H1 (cell line): Measurements from ENCODE around the gene CHCHD3. TPM values are rescaled to one million over a fixed set of nuclear protein-coding genes. Genes with fewer than 3 reads are reported as not detected.

Experiments
- CTCF ChIA-PET: fragments of 300-600 bp; sonication (Branson Sonifier 250); formaldehyde crosslinking; loops from one replicate; lab custom pipeline; 2021; ENCODE audit not compliant: partially characterized antibody; lab: Charles Lee
- POLR2A ChIA-PET: fragments of 300-600 bp; sonication (Branson Sonifier 250); formaldehyde crosslinking; loops from one replicate; lab custom pipeline; 2021; ENCODE audit warnings: inconsistent platforms; ENCODE audit not compliant: partially characterized antibody; lab: Charles Lee
- DNase-seq, 2 experiments: peaks; one replicate each; pipeline versions ENCODE4 v3.0.0 to v3.0.0-alpha.2; 2010 to 2022; ENCODE audit warnings: low spot score in 2 of 2, low read depth in 1 of 2, mixed read lengths in 1 of 2
- FAIRE-seq: peaks from 2 replicates; lab custom pipeline; 2011; peaks lifted over from hg19 to GRCh38; lab: Jason Lieb, UNC
- H2AFZ ChIP-seq: 2 replicates; pipeline ENCODE4 v1.8.1; 2012; ENCODE audit warnings: low read length, inconsistent platforms
- H2AK5ac ChIP-seq: 2 replicates; pipeline ENCODE4 v1.6.1; 2013; ENCODE audit warnings: low read depth, low read length
- H2BK120ac ChIP-seq: replicated peaks from 2 replicates; pipeline ENCODE3; 2013; ENCODE audit warnings: low read depth, low read length, inconsistent platforms
- H2BK12ac ChIP-seq: 2 replicates; pipeline ENCODE4 v1.6.1; 2013; ENCODE audit warnings: low read depth, low read length
- H2BK15ac ChIP-seq: 2 replicates; pipeline ENCODE4 v1.6.1; 2013; ENCODE audit warnings: low read length
- H2BK20ac ChIP-seq: 2 replicates; pipeline ENCODE4 v1.6.1; 2013; ENCODE audit warnings: low read length
- H2BK5ac ChIP-seq: 2 replicates; pipeline ENCODE4 v1.6.1; 2013; ENCODE audit warnings: low read depth, low read length
- H3K14ac ChIP-seq: 2 replicates; pipeline ENCODE4 v1.6.1; 2013; ENCODE audit warnings: inconsistent platforms; ENCODE audit not compliant: insufficient read length
- H3K18ac ChIP-seq: 2 replicates; pipeline ENCODE4 v1.6.1; 2013; ENCODE audit warnings: low read length; ENCODE audit errors: extremely low read depth
- H3K23ac ChIP-seq: 2 replicates; pipeline ENCODE4 v1.6.1; 2013; ENCODE audit warnings: inconsistent platforms; ENCODE audit not compliant: insufficient read length
- H3K23me2 ChIP-seq: 2 replicates; pipeline ENCODE4 v1.6.1; 2013; ENCODE audit warnings: low read depth, low read length
- H3K27ac ChIP-seq: 2 replicates; pipeline ENCODE4 v1.6.1; 2011; ENCODE audit warnings: low read depth, low read length, inconsistent platforms
- H3K27me3 ChIP-seq, 4 experiments: replicated peaks in 1 of 4; 1 replicate in 1 of 4; 2 replicates in 3 of 4; pipeline versions ENCODE4 v1.6.1 to v1.8.1; 2011 to 2013; ENCODE audit warnings: low read length in 3 of 4, mild to moderate bottlenecking in 3 of 4, inconsistent platforms in 2 of 4, mixed read lengths in 2 of 4, moderate library complexity in 1 of 4; ENCODE audit not compliant: control insufficient read depth in 3 of 4, insufficient read depth in 3 of 4; ENCODE audit errors: extremely low read depth in 1 of 4
- H3K36me3 ChIP-seq, 4 experiments: 2 replicates each; pipeline versions ENCODE4 v1.6.1 to v1.8.1; 2011 to 2013; ENCODE audit warnings: mild to moderate bottlenecking in 4 of 4, low read length in 3 of 4, moderate library complexity in 2 of 4, control low read depth in 1 of 4, inconsistent platforms in 1 of 4; ENCODE audit not compliant: insufficient read depth in 4 of 4, control insufficient read depth in 2 of 4
- H3K4ac ChIP-seq: replicated peaks from 2 replicates; pipeline ENCODE3; 2013; ENCODE audit warnings: low read length, low read depth, mixed read lengths, inconsistent platforms; ENCODE audit not compliant: insufficient read length
- H3K4me1 ChIP-seq, 4 experiments: replicated peaks in 1 of 4; 1 replicate in 1 of 4; 2 replicates in 3 of 4; pipeline versions ENCODE4 v1.6.1 to v1.8.1; 2011 to 2013; ENCODE audit warnings: low read length in 3 of 4, inconsistent platforms in 2 of 4, mixed read lengths in 1 of 4; ENCODE audit not compliant: insufficient read depth in 4 of 4, control insufficient read depth in 3 of 4
- H3K4me2 ChIP-seq, 2 experiments: 2 replicates each; pipeline versions ENCODE4 v1.6.1 to v1.8.1; 2011 to 2013; ENCODE audit warnings: low read depth in 2 of 2, low read length in 2 of 2, control low read depth in 1 of 2, inconsistent platforms in 1 of 2, mild to moderate bottlenecking in 1 of 2; ENCODE audit not compliant: insufficient read depth in 1 of 2
- H3K4me3 ChIP-seq, 4 experiments: fragments of 200-600, 300-600 bp in 1 of 4; sonication (generic), shearing (Covaris generic), sonication (Bioruptor Twin) in 1 of 4; 2 replicates each; pipeline versions ENCODE4 v1.5.1 to v1.8.1; 2011 to 2016; ENCODE audit warnings: low read length in 4 of 4, low read depth in 3 of 4, control low read depth in 2 of 4, inconsistent platforms in 2 of 4, mild to moderate bottlenecking in 2 of 4, mixed read lengths in 1 of 4, moderate library complexity in 1 of 4; ENCODE audit not compliant: insufficient read depth in 2 of 4; ENCODE audit errors: extremely low read depth in 1 of 4
- H3K56ac ChIP-seq: replicated peaks from 2 replicates; pipeline ENCODE3; 2013; ENCODE audit warnings: low read depth, mild to moderate bottlenecking, mixed read lengths, low read length, inconsistent platforms; ENCODE audit not compliant: insufficient read length
- H3K79me1 ChIP-seq: 2 replicates; pipeline ENCODE4 v1.6.1; 2013; ENCODE audit warnings: low read depth, low read length, control low read depth
- H3K79me2 ChIP-seq, 2 experiments: 2 replicates each; pipeline versions ENCODE4 v1.6.1 to v1.8.1; 2012 to 2013; ENCODE audit warnings: low read length in 2 of 2, mild to moderate bottlenecking in 2 of 2, inconsistent platforms in 1 of 2; ENCODE audit not compliant: insufficient read depth in 2 of 2, control insufficient read depth in 1 of 2
- H3K9ac ChIP-seq, 4 experiments: replicated peaks in 1 of 4; 1 replicate in 1 of 4; 2 replicates in 3 of 4; pipeline versions ENCODE4 v1.6.1 to v1.8.1; 2011 to 2013; ENCODE audit warnings: low read depth in 3 of 4, low read length in 3 of 4, control low read depth in 2 of 4, mild to moderate bottlenecking in 2 of 4, moderate library complexity in 2 of 4, inconsistent platforms in 1 of 4; ENCODE audit errors: extremely low read depth in 1 of 4
- H3K9me3 ChIP-seq, 2 experiments: 2 replicates each; pipeline versions ENCODE4 v1.6.1 to v1.8.1; 2012 to 2013; ENCODE audit warnings: mild to moderate bottlenecking in 2 of 2, moderate library complexity in 2 of 2, control low read depth in 1 of 2, inconsistent platforms in 1 of 2, low read depth in 1 of 2, low read length in 1 of 2, mixed read lengths in 1 of 2; ENCODE audit not compliant: insufficient read depth in 2 of 2
- H4K20me1 ChIP-seq, 2 experiments: replicated peaks in 1 of 2; 2 replicates each; pipeline versions ENCODE3 to v1.8.1; 2011 to 2013; ENCODE audit warnings: inconsistent platforms in 2 of 2, low read length in 2 of 2, mild to moderate bottlenecking in 1 of 2; ENCODE audit not compliant: insufficient read depth in 2 of 2, control insufficient read depth in 1 of 2
- H4K5ac ChIP-seq: 2 replicates; pipeline ENCODE4 v1.6.1; 2013; ENCODE audit warnings: low read length, low read depth, mixed read lengths, inconsistent platforms; ENCODE audit not compliant: insufficient read length
- H4K8ac ChIP-seq: 2 replicates; pipeline ENCODE4 v1.8.0; 2013; ENCODE audit warnings: mild to moderate bottlenecking, moderate library complexity, low read length, inconsistent platforms; ENCODE audit not compliant: insufficient read depth; ENCODE audit errors: extremely low read depth
- H4K91ac ChIP-seq: replicated peaks from 2 replicates; pipeline ENCODE3; 2013; ENCODE audit warnings: low read length, mixed read lengths, inconsistent platforms; ENCODE audit not compliant: insufficient read length
- ATF3 ChIP-seq: IDR thresholded peaks from 2 replicates; pipeline ENCODE4 v1.6.1; 2011; ENCODE audit warnings: low read depth, mild to moderate bottlenecking, low read length; ENCODE audit not compliant: insufficient read depth
- CHD1 ChIP-seq: IDR thresholded peaks from 2 replicates; pipeline ENCODE4 v1.6.1; 2012; ENCODE audit warnings: low read depth, low read length, improper control_type of control experiment
- CHD2 ChIP-seq: IDR thresholded peaks from 2 replicates; pipeline ENCODE4 v1.6.1; 2012; ENCODE audit warnings: low read length, improper control_type of control experiment
- CTBP2 ChIP-seq: IDR thresholded peaks from 2 replicates; pipeline ENCODE4 v1.7.0; 2011; ENCODE audit warnings: borderline replicate concordance, mild to moderate bottlenecking, moderate library complexity, mixed read lengths, low read length; ENCODE audit not compliant: insufficient read depth, insufficient read length
- E2F6 ChIP-seq: IDR thresholded peaks from 2 replicates; pipeline ENCODE4 v1.6.1; 2012; ENCODE audit warnings: inconsistent platforms
- GABPA ChIP-seq: IDR thresholded peaks from 2 replicates; pipeline ENCODE4 v1.6.1; 2011; ENCODE audit warnings: mild to moderate bottlenecking, low read length, moderate library complexity, borderline replicate concordance; ENCODE audit not compliant: insufficient read depth
- POLR2A ChIP-seq, 2 experiments: IDR thresholded peaks; 1 replicate in 1 of 2; 2 replicates in 1 of 2; pipeline ENCODE4 v1.6.1; 2011; ENCODE audit warnings: low read depth in 2 of 2, low read length in 2 of 2, mild to moderate bottlenecking in 2 of 2; ENCODE audit errors: control extremely low read depth in 1 of 2
- RFX5 ChIP-seq: IDR thresholded peaks from 2 replicates; pipeline ENCODE4 v1.6.1; 2011; ENCODE audit warnings: low read depth, low read length, improper control_type of control experiment, borderline replicate concordance
- SIN3A ChIP-seq, 2 experiments: IDR thresholded peaks in 1 of 2; conservative IDR thresholded peaks in 1 of 2; 2 replicates each; pipeline ENCODE4 v1.6.1; 2011 to 2012; ENCODE audit warnings: low read length in 2 of 2, improper control_type of control experiment in 1 of 2, low read depth in 1 of 2, mild to moderate bottlenecking in 1 of 2
- SIRT6 ChIP-seq: IDR thresholded peaks from one replicate; pipeline ENCODE4 v1.7.1; 2012; ENCODE audit warnings: low read length, inconsistent platforms
- TAF7 ChIP-seq: optimal IDR thresholded peaks from 2 replicates; pipeline ENCODE3; 2011; ENCODE audit warnings: low read depth, mild to moderate bottlenecking, inconsistent platforms, low read length, moderate library complexity, borderline replicate concordance
- TCF12 ChIP-seq: IDR thresholded peaks from 2 replicates; pipeline ENCODE4 v1.6.1; 2011; ENCODE audit warnings: low read depth, mild to moderate bottlenecking, low read length
- WGBS, 2 experiments: shearing (Covaris generic) in 1 of 2; methylation state at CpG; one replicate each; pipeline versions ENCODE4 v1.1.6 to v1.1.7; 2013 to 2015; ENCODE audit warnings: low lambda C conversion rate in 2 of 2, mixed read lengths in 2 of 2, inconsistent platforms in 1 of 2, low coverage in 1 of 2, missing lambda C conversion rate in 1 of 2; ENCODE audit not compliant: insufficient replicate concordance in 2 of 2, insufficient coverage in 1 of 2, insufficient read length in 1 of 2; ENCODE audit errors: extremely low coverage in 1 of 2, missing lambda C conversion rate in 1 of 2; 5-methylcytosine and 5-hydroxymethylcytosine counted together
- polyA plus RNA-seq, 7 experiments: library from polyadenylated mRNA; depleted of rRNA in 3 of 7; stranded (reverse) in 5 of 7; unstranded in 2 of 7; fragments of >200 nt in 5 of 7; fragments of 200-250 nt in 2 of 7; gene quantifications; 1 replicate in 5 of 7; 2 replicates in 1 of 7; 4 replicates in 1 of 7; pipeline versions ENCODE4 v1.2.1 to v1.2.3, GENCODE V29; 2011 to 2013; ENCODE audit warnings: missing spikeins in 2 of 7, mixed read lengths in 2 of 7
- total RNA-seq: library from RNA; stranded (reverse); fragmentation: NEBNext Ultra II Directional; extraction: Animal tissue kit (Norgen Biotek cat#: 25700); gene quantifications from 2 replicates; pipeline ENCODE4 v1.2.1, GENCODE V29; 2021

The CHCHD3 gene
- total and polyA plus RNA-seq, 2 of the 8 experiments (the other 6 are each of a cell fraction or from before 2014, with no cell fraction given), result 42.9 to 137 TPM

- Histone ChIP-seq H2BK12ac (no peak overlapping the region), H3K4ac (no peak overlapping the region), H2BK5ac (no peak overlapping the region), H3K79me1 (peaks cover 3% of the 10 kb centered on the region), H3K27ac (no peak overlapping the region), H4K5ac (no peak overlapping the region), H3K9ac (no peak overlapping the region), H3K4me3 (no peak overlapping the region), H2BK120ac (no peak overlapping the region), H3K18ac (no peak overlapping the region), H3K23ac (no peak overlapping the region), H3K27me3 (no peaks in the 10 kb centered on the region), H3K79me2 (peaks cover 0 to 54% of the 10 kb centered on the region in 2 experiments; a peak in 2 of 4 replicates), H2BK20ac (no peak overlapping the region), H3K14ac (no peak overlapping the region), H4K20me1 (peaks cover 2 to 5% of the 10 kb centered on the region in 2 experiments), H3K4me2 (no peak overlapping the region), H3K9me3 (no peaks in the 10 kb centered on the region), H3K56ac (no peak overlapping the region), H3K23me2 (no peaks in the 10 kb centered on the region), H4K91ac (no peak overlapping the region), H2AK5ac (no peak overlapping the region), H3K36me3 (no peaks in the 10 kb centered on the region; a peak in 1 of 8 replicates), H3K4me1 (peaks cover 0 to 6% (median 2%) of the 10 kb centered on the region in 4 experiments; a peak in 2 of 7 replicates), H4K8ac (no peak overlapping the region), H2AFZ (no peak overlapping the region), H2BK15ac (no peak overlapping the region)
- CTCF ChIA-PET, result interaction anchor here (2.2 kb wide), 1 partner anchor 90 kb away, joined by 5 read pairs; no protein-coding TSS in a partner anchor
- FAIRE-seq (no peak), DNase-seq (no peak)
- POLR2A ChIA-PET, result no interaction called here
- 89% methylated on average over 6 of the region's 6 CpGs; no CpG with 5 or more reads in 1 of the 2 experiments for WGBS, 2 experiments
- no peak for TF ChIP-seq SIN3A (conservative IDR thresholded peaks at IDR 0.05 in 1 of 2, IDR thresholded peaks at IDR 0.05 in 1 of 2; ENCODE audit: low read depth in 1 of 2, low read length in 2 of 2)
- no peak for TF ChIP-seq TAF7
- TF ChIP-seq RFX5, result no peak
- TF ChIP-seq CHD2, result no peak
- no peak for TF ChIP-seq SIRT6
- TF ChIP-seq CHD1, result no peak
- TF ChIP-seq ATF3, result no peak
- no peak for TF ChIP-seq POLR2A (IDR thresholded peaks at IDR 0.05; ENCODE audit: control extremely low read depth in 1 of 2, low read depth in 2 of 2, low read length in 2 of 2)
- no peak for TF ChIP-seq GABPA
- no peak for TF ChIP-seq TCF12
- TF ChIP-seq E2F6, result no peak
- TF ChIP-seq CTBP2, result no peak
Observed at GRCh38 chr7:133020496-133020895, 61.4 kb downstream of the CHCHD3 start.
